ENCODE measurements around the gene ATP6V1B1. TPM values are rescaled to one million over a fixed set of nuclear protein-coding genes. Genes with fewer than 3 reads are reported as not detected.

ATP6V1B1 gene
- total and polyA plus RNA-seq, 2 experiments from 2014 or later: not detected

GRCh38 chr2:70927138-70927537, 8.6 kb upstream of the ATP6V1B1 start:
- Histone ChIP-seq H3K27me3 (ENCODE audit: insufficient read depth) (0 out of 2 replicates have a peak, but pooled peaks cover 4% of the 10 kb centered on the region), H3F3A (replicated peaks; ENCODE audit: low read depth) (no peaks in the 10 kb centered on the region), H2AFZ (no peak overlapping the region), H3K27ac (ENCODE audit: low read depth) (no peak overlapping the region), H3K36me3 (ENCODE audit: insufficient read depth) (no peaks in the 10 kb centered on the region), H3K9me2 (ENCODE audit: insufficient read depth) (no peaks in the 10 kb centered on the region), H3K79me2 (replicated peaks; ENCODE audit: insufficient read depth) (no peaks in the 10 kb centered on the region), H4K20me1 (replicated peaks; ENCODE audit: insufficient read depth) (no peaks in the 10 kb centered on the region), H3K4me2 (no peak overlapping the region), H3K4me1 (ENCODE audit: insufficient read depth) (no peaks in the 10 kb centered on the region; the same call in 1 of the 2 replicates), H3K4me3 (no peak overlapping the region)
- H3K27me3 Mint-ChIP-seq (ENCODE audit: insufficient read depth, low read depth, poor library complexity): peaks cover 19% of the 10 kb centered on the region
- no peak overlapping the region for H3K27ac Mint-ChIP-seq
- peaks cover 11% of the 10 kb centered on the region for H3K4me1 Mint-ChIP-seq
- H3K36me3 Mint-ChIP-seq (ENCODE audit: low read depth): no peaks in the 10 kb centered on the region; the same call in 1 of the 3 replicates
- H3K4me3 Mint-ChIP-seq: no peak overlapping the region
- no peak for ATAC-seq
- no peak for DNase-seq (ENCODE audit: low spot score)
- TF ChIP-seq EZH2phosphoT487 (IDR thresholded peaks at IDR 0.05; ENCODE audit: unreplicated experiment): no peak
- no peak for TF ChIP-seq CREB1 (CRISPR knock-in tag; IDR thresholded peaks at IDR 0.05; ENCODE audit: low read depth)
- no peak for TF ChIP-seq ZNF331 (CRISPR knock-in tag; IDR thresholded peaks at IDR 0.05; ENCODE audit: low read depth)
- TF ChIP-seq JUNB (IDR thresholded peaks at IDR 0.05; ENCODE audit: unreplicated experiment): no peak
- TF ChIP-seq ZNF462 (CRISPR knock-in tag; IDR thresholded peaks at IDR 0.05): no peak
- no peak for TF ChIP-seq ETS1 (IDR thresholded peaks at IDR 0.05)
- no peak for TF ChIP-seq NANOG (IDR thresholded peaks at IDR 0.05; ENCODE audit: borderline replicate concordance)
- no peaks in the 10 kb centered on the region for H3K9me3 Mint-ChIP-seq
